WI38 (cell line): ENCODE results near the gene ADAMTS3.

ENCODE experiments used
- H3K4me3 ChIP-seq: 2 replicates; pipeline ENCODE4 v1.5.1; 2011; ENCODE audit warnings: low read depth, mild to moderate bottlenecking, control low read depth, low read length
- CTCF ChIP-seq: IDR thresholded peaks from 2 replicates; pipeline ENCODE4 v1.5.1; 2012; ENCODE audit warnings: low read depth, mild to moderate bottlenecking, control low read depth, low read length

The ADAMTS3 gene

GRCh38 chr4:72449705-72450104, 119.3 kb downstream of the ADAMTS3 start:
- H3K4me3 ChIP-seq: no peak overlapping the region
- no peak for TF ChIP-seq CTCF

GRCh38 chr4:72448231-72448630, 120.8 kb downstream of the ADAMTS3 start:
- H3K4me3 ChIP-seq: no peak overlapping the region
- no peak for TF ChIP-seq CTCF

- H3K4me3 ChIP-seq: no peak overlapping the region
- no peak for TF ChIP-seq CTCF
Measured at GRCh38 chr4:72446353-72447055, 122.5 kb downstream of the ADAMTS3 start.

- TF ChIP-seq CTCF: no peak
- no peak overlapping the region for H3K4me3 ChIP-seq
Measured at GRCh38 chr4:72444092-72444491, 124.9 kb downstream of the ADAMTS3 start.

GRCh38 chr4:72442715-72443114, 126.3 kb downstream of the ADAMTS3 start:
- TF ChIP-seq CTCF: no peak
- H3K4me3 ChIP-seq: no peak overlapping the region

GRCh38 chr4:72442147-72442546, 126.9 kb downstream of the ADAMTS3 start:
- H3K4me3 ChIP-seq: no peak overlapping the region

More at GRCh38 chr4:72442147-72442546, 126.9 kb downstream of the ADAMTS3 start:
- TF ChIP-seq CTCF: no peak
